Measurements from ENCODE around the gene IP6K3. TPM values are rescaled to one million over a fixed set of nuclear protein-coding genes. Genes with fewer than 3 reads are reported as not detected.

Gene IP6K3
- total and polyA plus RNA-seq, 2 experiments from 2014 or later: 0.14 to 0.16 TPM

DNA sequence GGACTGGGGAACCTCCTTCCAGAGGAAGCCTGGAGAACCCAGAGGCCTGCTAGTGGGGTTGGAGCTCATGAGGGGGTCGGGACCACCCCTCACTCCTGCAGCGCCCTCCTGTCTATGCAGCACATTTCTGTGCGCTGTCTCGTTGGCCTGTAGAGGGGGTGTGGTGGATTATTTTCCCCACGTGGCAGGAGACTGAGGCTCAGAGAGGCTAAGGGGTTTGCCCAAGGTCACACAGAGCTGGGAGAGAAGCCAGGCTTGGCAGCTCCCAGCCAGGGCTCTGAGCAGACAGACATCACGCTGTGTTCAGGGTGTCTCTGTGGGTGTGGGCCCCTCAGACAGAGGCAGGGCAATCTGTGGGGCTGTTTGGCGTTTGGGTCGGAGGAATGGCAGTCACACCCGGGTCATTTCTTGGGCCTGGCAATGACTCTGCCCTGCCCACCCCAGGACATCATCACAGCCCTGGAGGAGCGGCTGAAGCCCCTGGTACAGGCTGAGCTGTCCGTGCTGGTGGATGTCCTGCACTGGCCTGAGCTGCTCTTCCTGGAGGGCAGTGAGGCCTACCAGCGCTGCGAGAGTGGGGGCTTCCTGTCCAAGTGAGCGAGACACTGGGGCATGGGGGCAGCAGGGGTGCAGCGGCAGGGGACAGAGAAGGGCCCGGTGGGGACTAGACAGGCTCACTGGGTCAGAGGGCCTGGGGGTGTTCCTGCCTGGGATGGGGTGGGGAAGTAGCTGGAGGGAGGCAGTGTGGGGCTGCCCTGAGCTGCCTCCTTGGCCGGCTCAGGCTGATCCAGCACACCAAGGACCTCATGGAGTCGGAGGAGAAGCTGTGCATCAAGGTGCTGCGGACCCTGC, 62.9 kb downstream of the IP6K3 start:
- Histone ChIP-seq H3K4me3 (no peak overlapping the region), H3K79me2 (replicated peaks; ENCODE audit: insufficient read depth) (no peaks in the 10 kb centered on the region), H2AFZ (no peak overlapping the region), H3K36me3 (ENCODE audit: insufficient read depth) (no peaks in the 10 kb centered on the region), H4K20me1 (replicated peaks; ENCODE audit: insufficient read depth) (no peaks in the 10 kb centered on the region; the same call in 1 of the 2 replicates), H3K4me2 (no peak overlapping the region), H3K9me2 (ENCODE audit: insufficient read depth) (no peaks in the 10 kb centered on the region), H3K27me3 (ENCODE audit: insufficient read depth) (no peaks in the 10 kb centered on the region), H3F3A (replicated peaks; ENCODE audit: low read depth) (no peaks in the 10 kb centered on the region), H3K4me1 (ENCODE audit: insufficient read depth) (no peaks in the 10 kb centered on the region), H3K27ac (ENCODE audit: low read depth) (no peak overlapping the region)
- ATAC-seq (no peak), DNase-seq (ENCODE audit: low spot score) (no peak)
- H3K27me3 Mint-ChIP-seq (ENCODE audit: insufficient read depth, low read depth, poor library complexity): peaks cover 9% of the 10 kb centered on the region
- no peaks in the 10 kb centered on the region; the same call in 2 of the 3 replicates for H3K9me3 Mint-ChIP-seq
- no peak for TF ChIP-seq EZH2 (IDR thresholded peaks at IDR 0.05; ENCODE audit: low read depth, unreplicated experiment)
- TF ChIP-seq, protein P1, sequence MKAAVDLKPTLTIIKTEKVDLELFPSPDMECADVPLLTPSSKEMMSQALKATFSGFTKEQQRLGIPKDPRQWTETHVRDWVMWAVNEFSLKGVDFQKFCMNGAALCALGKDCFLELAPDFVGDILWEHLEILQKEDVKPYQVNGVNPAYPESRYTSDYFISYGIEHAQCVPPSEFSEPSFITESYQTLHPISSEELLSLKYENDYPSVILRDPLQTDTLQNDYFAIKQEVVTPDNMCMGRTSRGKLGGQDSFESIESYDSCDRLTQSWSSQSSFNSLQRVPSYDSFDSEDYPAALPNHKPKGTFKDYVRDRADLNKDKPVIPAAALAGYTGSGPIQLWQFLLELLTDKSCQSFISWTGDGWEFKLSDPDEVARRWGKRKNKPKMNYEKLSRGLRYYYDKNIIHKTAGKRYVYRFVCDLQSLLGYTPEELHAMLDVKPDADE (IDR thresholded peaks at IDR 0.05): no peak
- TF ChIP-seq POLR2AphosphoS5 (IDR thresholded peaks at IDR 0.05; ENCODE audit: low read depth): no peak
- H3K36me3 Mint-ChIP-seq (ENCODE audit: low read depth): peaks cover 42% of the 10 kb centered on the region
- no peak overlapping the region for H3K4me3 Mint-ChIP-seq
- no peak overlapping the region for H3K27ac Mint-ChIP-seq
- H3K4me1 Mint-ChIP-seq: no peaks in the 10 kb centered on the region; the same call in 2 of the 3 replicates

DNA sequence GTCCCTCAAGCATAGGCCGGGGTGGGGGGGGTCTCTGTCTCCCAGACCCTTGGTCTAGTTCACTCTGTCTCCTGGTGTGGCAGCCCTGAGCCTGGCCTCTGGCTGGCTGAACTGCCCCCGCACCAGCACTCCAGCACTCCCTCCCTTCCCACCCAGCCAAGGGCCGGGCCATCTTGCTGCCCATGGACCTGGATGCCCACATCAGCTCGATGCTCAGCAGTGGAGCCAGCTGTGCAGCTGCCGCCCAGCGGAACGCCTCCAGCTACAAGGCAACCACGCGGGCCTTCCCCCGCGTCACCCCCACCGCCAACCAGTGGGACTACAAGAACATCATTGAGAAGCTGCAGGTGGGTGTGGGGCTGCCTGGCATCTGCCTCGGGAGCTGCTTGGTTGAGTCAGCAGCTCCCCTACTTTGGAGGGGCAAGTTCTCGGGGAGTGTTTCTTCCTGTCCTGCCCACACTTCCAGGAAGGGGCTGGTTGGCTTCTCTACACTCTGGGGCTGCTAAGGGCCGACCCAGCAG, 63.6 kb downstream of the IP6K3 start:
- TF ChIP-seq EZH2phosphoT487 (IDR thresholded peaks at IDR 0.05; ENCODE audit: unreplicated experiment) (no peak), JUNB (IDR thresholded peaks at IDR 0.05; ENCODE audit: unreplicated experiment) (no peak), CREB1 (CRISPR knock-in tag; IDR thresholded peaks at IDR 0.05; ENCODE audit: low read depth) (no peak), POLR2AphosphoS5 (IDR thresholded peaks at IDR 0.05; ENCODE audit: low read depth) (no peak), ZNF331 (CRISPR knock-in tag; IDR thresholded peaks at IDR 0.05; ENCODE audit: low read depth) (no peak)
- TF ChIP-seq, protein P1 (IDR thresholded peaks at IDR 0.05): no peak
- TF ChIP-seq, protein P2, sequence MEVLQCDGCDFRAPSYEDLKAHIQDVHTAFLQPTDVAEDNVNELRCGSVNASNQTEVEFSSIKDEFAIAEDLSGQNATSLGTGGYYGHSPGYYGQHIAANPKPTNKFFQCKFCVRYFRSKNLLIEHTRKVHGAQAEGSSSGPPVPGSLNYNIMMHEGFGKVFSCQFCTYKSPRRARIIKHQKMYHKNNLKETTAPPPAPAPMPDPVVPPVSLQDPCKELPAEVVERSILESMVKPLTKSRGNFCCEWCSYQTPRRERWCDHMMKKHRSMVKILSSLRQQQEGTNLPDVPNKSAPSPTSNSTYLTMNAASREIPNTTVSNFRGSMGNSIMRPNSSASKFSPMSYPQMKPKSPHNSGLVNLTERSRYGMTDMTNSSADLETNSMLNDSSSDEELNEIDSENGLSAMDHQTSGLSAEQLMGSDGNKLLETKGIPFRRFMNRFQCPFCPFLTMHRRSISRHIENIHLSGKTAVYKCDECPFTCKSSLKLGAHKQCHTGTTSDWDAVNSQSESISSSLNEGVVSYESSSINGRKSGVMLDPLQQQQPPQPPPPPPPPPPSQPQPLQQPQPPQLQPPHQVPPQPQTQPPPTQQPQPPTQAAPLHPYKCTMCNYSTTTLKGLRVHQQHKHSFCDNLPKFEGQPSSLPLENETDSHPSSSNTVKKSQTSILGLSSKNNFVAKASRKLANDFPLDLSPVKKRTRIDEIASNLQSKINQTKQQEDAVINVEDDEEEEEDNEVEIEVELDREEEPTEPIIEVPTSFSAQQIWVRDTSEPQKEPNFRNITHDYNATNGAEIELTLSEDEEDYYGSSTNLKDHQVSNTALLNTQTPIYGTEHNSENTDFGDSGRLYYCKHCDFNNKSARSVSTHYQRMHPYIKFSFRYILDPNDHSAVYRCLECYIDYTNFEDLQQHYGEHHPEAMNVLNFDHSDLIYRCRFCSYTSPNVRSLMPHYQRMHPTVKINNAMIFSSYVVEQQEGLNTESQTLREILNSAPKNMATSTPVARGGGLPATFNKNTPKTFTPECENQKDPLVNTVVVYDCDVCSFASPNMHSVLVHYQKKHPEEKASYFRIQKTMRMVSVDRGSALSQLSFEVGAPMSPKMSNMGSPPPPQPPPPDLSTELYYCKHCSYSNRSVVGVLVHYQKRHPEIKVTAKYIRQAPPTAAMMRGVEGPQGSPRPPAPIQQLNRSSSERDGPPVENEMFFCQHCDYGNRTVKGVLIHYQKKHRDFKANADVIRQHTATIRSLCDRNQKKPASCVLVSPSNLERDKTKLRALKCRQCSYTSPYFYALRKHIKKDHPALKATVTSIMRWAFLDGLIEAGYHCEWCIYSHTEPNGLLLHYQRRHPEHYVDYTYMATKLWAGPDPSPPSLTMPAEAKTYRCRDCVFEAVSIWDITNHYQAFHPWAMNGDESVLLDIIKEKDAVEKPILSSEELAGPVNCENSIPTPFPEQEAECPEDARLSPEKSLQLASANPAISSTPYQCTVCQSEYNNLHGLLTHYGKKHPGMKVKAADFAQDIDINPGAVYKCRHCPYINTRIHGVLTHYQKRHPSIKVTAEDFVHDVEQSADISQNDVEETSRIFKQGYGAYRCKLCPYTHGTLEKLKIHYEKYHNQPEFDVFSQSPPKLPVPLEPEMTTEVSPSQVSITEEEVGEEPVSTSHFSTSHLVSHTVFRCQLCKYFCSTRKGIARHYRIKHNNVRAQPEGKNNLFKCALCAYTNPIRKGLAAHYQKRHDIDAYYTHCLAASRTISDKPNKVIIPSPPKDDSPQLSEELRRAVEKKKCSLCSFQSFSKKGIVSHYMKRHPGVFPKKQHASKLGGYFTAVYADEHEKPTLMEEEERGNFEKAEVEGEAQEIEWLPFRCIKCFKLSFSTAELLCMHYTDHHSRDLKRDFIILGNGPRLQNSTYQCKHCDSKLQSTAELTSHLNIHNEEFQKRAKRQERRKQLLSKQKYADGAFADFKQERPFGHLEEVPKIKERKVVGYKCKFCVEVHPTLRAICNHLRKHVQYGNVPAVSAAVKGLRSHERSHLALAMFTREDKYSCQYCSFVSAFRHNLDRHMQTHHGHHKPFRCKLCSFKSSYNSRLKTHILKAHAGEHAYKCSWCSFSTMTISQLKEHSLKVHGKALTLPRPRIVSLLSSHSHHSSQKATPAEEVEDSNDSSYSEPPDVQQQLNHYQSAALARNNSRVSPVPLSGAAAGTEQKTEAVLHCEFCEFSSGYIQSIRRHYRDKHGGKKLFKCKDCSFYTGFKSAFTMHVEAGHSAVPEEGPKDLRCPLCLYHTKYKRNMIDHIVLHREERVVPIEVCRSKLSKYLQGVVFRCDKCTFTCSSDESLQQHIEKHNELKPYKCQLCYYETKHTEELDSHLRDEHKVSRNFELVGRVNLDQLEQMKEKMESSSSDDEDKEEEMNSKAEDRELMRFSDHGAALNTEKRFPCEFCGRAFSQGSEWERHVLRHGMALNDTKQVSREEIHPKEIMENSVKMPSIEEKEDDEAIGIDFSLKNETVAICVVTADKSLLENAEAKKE (CRISPR knock-in tag; IDR thresholded peaks at IDR 0.05): no peak
- no peaks in the 10 kb centered on the region; the same call in 2 of the 3 replicates for H3K9me3 Mint-ChIP-seq
- no peak overlapping the region for H3K27ac Mint-ChIP-seq

More for the DNA sequence above, 63.6 kb downstream of the IP6K3 start:
- Histone ChIP-seq H4K20me1 (replicated peaks; ENCODE audit: insufficient read depth) (no peaks in the 10 kb centered on the region; the same call in 1 of the 2 replicates), H3K27me3 (ENCODE audit: insufficient read depth) (no peaks in the 10 kb centered on the region), H3K36me3 (ENCODE audit: insufficient read depth) (no peaks in the 10 kb centered on the region), H3K4me2 (no peak overlapping the region), H3K4me3 (no peak overlapping the region), H3K27ac (ENCODE audit: low read depth) (no peak overlapping the region), H3K9me2 (ENCODE audit: insufficient read depth) (no peaks in the 10 kb centered on the region), H3K4me1 (ENCODE audit: insufficient read depth) (no peaks in the 10 kb centered on the region), H2AFZ (no peak overlapping the region), H3K79me2 (replicated peaks; ENCODE audit: insufficient read depth) (no peaks in the 10 kb centered on the region), H3F3A (replicated peaks; ENCODE audit: low read depth) (no peaks in the 10 kb centered on the region)
- Mint-ChIP-seq H3K4me3 (no peak overlapping the region), H3K36me3 (ENCODE audit: low read depth) (peaks cover 39% of the 10 kb centered on the region), H3K4me1 (no peaks in the 10 kb centered on the region; the same call in 2 of the 3 replicates), H3K27me3 (ENCODE audit: insufficient read depth, low read depth, poor library complexity) (peaks cover 9% of the 10 kb centered on the region)
- DNase-seq (ENCODE audit: low spot score): no peak
- no peak for ATAC-seq

Data from GM23338 (cell line).